OCI-LY1 (cell line): ENCODE data around the gene RASGRF1.

Source experiments
- EZH2 ChIP-seq: fragments of 200-600 bp; sonication (generic), shearing (Covaris generic); IDR thresholded peaks from 2 replicates; pipeline ENCODE4 v1.8.0; 2017; ENCODE audit warnings: borderline replicate concordance, mixed run types, mild to moderate bottlenecking, antibody characterized with exemption, low read length, moderate library complexity, mixed read lengths
- TF ChIP-seq, protein P1 (sequence below): fragments of 200-600 bp; sonication (generic), shearing (Covaris generic); IDR thresholded peaks from 2 replicates; pipeline ENCODE4 v1.5.1; 2017; ENCODE audit warnings: mild to moderate bottlenecking, antibody characterized with exemption, low read length, moderate library complexity, mixed read lengths

DNA sequence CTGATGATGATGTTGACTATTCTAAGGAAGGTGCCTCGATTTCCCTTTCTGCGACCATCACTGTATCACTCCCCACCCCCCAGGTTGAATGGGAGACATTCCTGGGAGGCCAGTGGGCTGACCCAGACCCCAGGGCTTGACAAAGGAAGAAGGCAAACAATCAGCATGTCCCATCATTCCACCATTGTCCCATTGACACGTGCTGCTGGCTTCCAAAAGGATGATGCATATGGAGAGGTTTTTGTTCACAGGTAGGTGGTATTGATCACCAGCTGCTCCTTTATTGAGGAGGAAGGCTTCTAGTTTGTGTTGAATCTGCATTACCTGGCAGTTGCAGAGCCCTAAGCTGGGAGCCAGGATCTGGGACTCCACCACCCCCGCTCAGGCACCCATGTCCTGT is 30.4 kb downstream of the RASGRF1 start:
- TF ChIP-seq, protein P1, sequence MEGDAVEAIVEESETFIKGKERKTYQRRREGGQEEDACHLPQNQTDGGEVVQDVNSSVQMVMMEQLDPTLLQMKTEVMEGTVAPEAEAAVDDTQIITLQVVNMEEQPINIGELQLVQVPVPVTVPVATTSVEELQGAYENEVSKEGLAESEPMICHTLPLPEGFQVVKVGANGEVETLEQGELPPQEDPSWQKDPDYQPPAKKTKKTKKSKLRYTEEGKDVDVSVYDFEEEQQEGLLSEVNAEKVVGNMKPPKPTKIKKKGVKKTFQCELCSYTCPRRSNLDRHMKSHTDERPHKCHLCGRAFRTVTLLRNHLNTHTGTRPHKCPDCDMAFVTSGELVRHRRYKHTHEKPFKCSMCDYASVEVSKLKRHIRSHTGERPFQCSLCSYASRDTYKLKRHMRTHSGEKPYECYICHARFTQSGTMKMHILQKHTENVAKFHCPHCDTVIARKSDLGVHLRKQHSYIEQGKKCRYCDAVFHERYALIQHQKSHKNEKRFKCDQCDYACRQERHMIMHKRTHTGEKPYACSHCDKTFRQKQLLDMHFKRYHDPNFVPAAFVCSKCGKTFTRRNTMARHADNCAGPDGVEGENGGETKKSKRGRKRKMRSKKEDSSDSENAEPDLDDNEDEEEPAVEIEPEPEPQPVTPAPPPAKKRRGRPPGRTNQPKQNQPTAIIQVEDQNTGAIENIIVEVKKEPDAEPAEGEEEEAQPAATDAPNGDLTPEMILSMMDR = no peak
- no peak for TF ChIP-seq EZH2
